GM19468 (cell line): ENCODE results near the gene EIF3B.
"Not testable (repeated sequence)": the region's sequence is repeated elsewhere in the genome, so short reads cannot be mapped to it uniquely, and the experiment has no call there.

Experiments used
- ATAC-seq: cut with Tn5 transposase; IDR thresholded peaks from one replicate; pipeline ENCODE4 v1.9.1; 2021; ENCODE audit warnings: mild to moderate bottlenecking, moderate library complexity, moderate number of reproducible peaks; ENCODE audit not compliant: unreplicated experiment; ENCODE audit errors: extremely low read depth

EIF3B gene

DNA sequence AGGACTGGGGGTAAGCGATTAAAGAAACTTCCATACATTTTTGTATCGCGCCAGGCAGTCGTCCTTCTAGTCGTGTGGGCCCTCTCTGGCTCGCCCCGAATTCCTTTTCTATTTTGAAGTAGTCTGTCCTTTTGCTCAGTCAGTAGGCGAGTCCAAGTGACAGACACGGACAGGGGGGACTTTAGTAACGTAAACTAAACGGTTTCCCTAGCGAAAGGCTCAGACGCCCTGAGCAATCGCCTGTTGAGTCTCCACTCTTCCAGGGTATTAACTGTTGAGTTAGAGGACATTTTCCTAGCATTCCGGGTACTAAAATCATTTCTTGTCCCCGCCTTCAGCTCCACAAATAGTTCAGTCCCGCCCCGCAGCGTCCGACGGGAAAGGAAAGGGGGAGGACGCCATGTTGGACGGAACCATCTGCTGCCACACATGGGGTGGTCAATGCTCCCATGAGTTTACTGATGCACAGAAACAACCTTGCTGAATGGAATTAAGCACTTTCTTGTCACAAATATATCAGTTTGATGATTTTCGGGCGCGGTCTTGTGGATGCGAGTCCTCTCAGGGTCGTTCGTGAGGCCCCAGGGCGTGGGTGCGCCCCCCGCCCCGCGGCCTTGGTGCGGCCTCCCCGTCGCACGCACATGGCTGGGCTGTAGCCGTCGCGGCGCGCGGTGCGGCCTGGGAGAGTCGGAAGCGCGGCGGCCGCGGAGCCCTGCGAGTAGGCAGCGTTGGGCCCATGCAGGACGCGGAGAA is at the start of gene EIF3B:
Gene EIF3B (plus strand): TSS at position 642 of the 753 bp plus-strand sequence. CDS start 95 bp downstream, at position 737.
- ATAC-seq: peak; percentile 64

DNA sequence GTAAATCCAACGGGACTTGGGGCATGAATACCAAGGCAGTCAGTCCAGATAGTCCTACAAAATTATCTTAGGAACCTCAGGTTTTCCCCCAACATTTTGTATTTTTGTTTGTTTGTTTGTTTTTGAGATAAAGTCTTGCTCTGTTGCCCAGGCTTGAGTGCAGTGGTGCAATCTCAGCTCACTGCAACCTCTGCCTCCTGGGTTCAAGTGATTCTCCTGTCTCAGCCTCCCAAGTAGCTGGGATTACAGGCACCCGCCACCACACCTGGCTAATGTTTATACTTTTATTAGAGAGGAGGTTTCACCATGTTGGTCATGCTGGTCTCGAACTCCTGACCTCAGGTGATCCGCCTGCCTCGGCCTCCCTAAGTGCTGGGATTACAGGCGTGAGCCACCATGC is 49.4 kb upstream of the EIF3B start:
- ATAC-seq: not testable (repeated sequence)

- no peak for ATAC-seq
These were observed 47.9 kb upstream of the EIF3B start for GRCh38 chr7:2306688-2307087.

DNA sequence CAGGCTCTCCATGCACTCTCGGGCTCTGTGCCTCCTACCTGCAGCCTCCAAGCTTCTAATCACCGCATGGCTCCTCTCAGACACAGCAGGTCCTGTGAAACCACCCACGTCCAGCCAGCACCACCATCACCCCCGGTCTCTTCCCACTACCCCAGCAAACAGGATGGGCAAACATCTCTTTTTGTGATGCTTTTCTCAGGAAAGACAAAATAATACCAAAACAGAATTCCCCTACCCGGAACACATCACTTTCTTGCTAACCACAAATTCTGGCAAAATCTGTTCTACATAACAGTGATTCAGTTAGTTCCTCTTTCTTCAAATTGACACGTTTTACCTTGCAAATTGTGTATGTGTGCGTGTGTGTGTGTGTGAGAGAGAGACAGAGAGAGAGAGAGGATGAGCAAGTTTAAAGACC is 46.9 kb upstream of the EIF3B start:
- no peak for ATAC-seq

- no peak for ATAC-seq
These were observed 44.7 kb upstream of the EIF3B start for GRCh38 chr7:2309889-2310331.

GRCh38 chr7:2312267-2312929 is 42.2 kb upstream of the EIF3B start:
- ATAC-seq: no peak

DNA sequence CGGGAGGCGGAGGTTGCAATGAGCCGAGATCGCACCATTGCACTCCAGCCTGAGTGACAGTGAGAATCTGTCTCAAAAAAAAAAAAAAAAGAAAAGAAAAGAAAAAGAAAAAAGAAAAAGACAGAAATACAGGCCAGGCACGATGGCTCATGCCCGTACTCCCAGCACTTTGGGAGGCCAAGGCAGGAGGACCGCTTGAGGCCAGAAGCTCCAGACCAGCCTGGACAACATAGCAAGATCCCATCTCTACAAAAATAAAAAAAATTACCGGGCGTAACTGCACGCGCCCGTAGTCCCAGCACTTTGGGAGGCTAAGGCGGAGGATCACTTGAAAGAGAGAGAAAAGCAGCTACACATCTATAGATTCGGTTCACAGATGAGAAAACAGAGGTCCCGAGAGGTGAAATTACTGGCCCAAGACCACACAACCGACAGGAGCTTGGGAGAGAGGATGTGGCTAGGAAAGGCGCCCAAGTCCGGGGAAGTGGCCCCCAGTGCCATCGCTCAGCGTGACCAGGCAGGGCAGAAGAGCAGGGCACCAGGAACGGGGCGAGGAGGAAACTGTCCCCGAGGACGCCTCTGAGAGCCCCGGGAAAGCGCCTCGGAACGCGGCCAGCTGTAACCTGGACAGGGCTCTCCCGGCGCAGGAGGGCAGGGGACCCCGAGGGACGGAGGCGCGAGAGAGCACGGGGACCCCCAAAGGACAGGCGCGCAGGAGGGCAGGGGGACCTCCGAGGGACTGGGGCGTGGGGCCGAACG is 41.0 kb upstream of the EIF3B start:
- no peak for ATAC-seq

- ATAC-seq: peak; percentile 53
These were observed 40.2 kb upstream of the EIF3B start, which contains the start of gene SNX8 for GRCh38 chr7:2314209-2314955. SNX8 (minus strand) TSS chr7:2314441; CDS start chr7:2314421, 20 bp downstream.

DNA sequence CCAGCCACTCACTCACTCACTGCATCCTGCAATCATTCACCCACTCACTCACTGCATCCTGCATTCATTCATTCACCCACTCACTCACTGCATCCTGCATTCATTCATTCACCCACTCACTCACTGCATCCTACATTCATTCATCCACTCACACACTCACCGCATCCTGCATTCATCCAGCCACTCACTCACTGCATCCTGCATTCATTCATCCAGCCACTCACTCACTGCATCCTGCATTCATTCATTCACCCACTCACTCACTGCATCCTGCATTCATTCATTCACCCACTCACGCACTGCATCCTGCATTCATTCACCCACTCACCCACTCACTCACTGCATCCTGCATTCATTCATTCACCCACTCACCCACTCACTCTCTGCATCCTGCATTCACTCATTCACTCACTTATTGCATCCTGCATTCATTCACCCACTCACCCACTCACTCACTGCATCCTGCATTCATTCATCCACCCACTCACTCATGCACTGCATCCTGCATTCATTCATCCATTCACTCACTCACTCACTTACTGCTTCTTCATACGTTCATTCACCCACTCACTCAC is 39.6 kb upstream of the EIF3B start:
- not testable (repeated sequence) for ATAC-seq

DNA sequence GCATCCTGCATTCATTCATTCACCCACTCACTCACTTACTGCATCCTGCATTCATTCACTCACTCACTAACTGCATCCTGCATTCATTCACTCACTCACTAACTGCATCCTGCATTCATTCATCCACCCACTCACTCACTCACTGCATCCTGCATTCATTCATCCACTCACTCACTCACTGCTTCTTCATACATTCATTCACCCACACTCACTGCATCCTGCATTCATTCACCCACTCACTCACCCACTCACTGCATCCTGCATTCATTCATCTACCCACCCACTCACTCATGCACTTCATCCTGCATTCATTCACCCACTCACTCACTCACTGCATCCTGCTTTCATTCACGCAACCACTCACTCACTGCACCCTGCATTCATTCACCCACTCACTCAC is 38.8 kb upstream of the EIF3B start:
- ATAC-seq: no peak

DNA sequence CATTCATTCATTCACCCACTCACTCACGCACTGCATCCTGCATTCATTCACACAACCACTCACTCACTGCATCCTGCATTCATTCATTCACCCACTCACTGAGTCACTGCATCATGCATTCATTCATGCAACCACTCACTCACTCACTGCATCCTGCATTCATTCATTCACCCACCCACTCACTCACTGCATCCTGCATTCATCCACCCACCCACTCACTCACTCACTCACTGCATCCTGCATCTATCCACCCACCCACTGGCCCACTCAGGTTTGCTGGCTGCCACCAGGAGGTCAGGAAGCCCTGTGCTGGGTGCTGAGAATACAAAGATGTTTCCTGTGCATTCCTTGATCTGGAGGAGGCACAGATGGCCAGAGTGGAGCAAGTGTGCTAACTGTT is 38.0 kb upstream of the EIF3B start:
- ATAC-seq: no peak

DNA sequence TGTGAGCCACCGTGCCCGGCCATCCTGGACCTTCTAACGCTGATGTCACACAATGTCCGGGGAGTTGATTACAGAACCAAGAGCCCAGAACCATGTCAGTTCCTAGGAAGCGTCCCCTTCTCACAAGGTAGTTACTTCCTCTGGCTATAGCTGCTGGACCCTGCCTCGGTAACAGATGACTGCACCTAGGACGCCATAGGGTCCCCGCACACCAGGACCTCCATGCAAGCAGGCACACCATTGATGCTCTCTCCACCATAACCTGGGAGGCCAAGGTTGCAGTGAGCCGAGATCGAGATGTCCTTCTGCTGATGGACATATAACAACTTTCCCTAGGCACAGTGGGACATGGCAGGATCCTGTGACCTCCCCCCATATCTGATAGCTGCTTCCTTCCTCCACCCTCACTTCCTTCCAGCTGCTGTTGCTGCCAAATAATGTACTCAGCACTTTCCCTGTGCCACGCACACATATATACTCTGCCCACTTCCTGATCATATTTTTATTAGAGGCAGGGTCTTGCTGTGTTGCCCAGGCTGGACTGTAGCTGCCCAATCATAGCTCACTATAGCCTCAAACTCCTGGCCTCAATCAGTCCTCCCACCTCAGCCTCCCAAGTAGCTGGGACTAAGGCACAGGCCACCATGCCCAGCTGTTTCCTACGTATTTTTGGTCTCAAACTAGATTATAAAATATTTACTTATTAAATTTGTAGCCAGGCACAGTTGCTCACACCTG is 36.9 kb upstream of the EIF3B start:
- no peak for ATAC-seq

GRCh38 chr7:2321020-2321419 is 33.6 kb upstream of the EIF3B start:
- no peak for ATAC-seq

- ATAC-seq: no peak
These were observed 29.5 kb upstream of the EIF3B start for GRCh38 chr7:2325162-2325561.

- no peak for ATAC-seq
These were observed 27.7 kb upstream of the EIF3B start for GRCh38 chr7:2326951-2327350.

GRCh38 chr7:2330493-2330892 is 24.1 kb upstream of the EIF3B start:
- ATAC-seq: no peak

DNA sequence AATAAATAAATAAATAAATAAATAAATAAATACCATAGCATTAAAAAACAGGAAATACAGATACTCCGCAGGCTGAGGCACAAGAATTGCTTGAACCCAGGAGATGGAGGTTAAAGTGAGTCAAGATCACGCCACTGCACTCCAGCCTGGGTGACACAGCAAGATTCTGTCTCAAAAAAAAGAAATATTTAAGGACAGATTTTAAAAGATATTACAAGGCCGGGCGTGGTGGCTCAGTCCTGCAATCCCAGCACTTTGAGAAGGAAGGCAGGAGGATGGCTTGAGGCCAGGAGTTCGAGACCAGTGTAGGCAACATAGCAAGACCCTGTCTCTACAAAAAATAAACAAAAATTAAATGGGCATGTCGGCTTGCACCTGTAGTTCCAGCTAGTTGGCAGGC is 22.9 kb upstream of the EIF3B start:
- no peak for ATAC-seq

- ATAC-seq: not testable (repeated sequence)
These were observed 21.9 kb upstream of the EIF3B start for GRCh38 chr7:2332606-2333231.
